ENCODE data around the gene TMEM108. TPM values are rescaled to one million over a fixed set of nuclear protein-coding genes. Genes with fewer than 3 reads are reported as not detected.

TMEM108 gene
- total and polyA plus RNA-seq, 10 of the 15 experiments (the other 5 are each of a cell fraction or from before 2014, with no cell fraction given): 0.02 to 0.58 (median 0.12) TPM; not detected in 5

GRCh38 chr3:133016838-133017309, 21.3 kb upstream of the TMEM108 start:
- no peak for FAIRE-seq
- ChIA-PET SMC1A (ENCODE audit: uncharacterized antibody, unreplicated experiment) (no interaction called here), RAD21 (ENCODE audit: unreplicated experiment) (no interaction called here), CTCF (no interaction called here), POLR2A (no interaction called here)
- no peaks in the 10 kb centered on the region for H3K9me3 ChIP-seq (replicated peaks; ENCODE audit: control insufficient read depth, insufficient read depth, low read length)
- H3K36me3 ChIP-seq (ENCODE audit: control insufficient read depth in 2 of 2, insufficient read depth in 2 of 2, low read length in 1 of 2): no peaks in the 10 kb centered on the region
- no peak overlapping the region for H3K4me3 ChIP-seq
- ATAC-seq: no peak
- TF ChIP-seq CEBPB (IDR thresholded peaks at IDR 0.05; ENCODE audit: borderline replicate concordance in 1 of 2, low read depth in 2 of 2, low read length in 2 of 2): no peak
- TF ChIP-seq MEF2B (IDR thresholded peaks at IDR 0.05; ENCODE audit: partially characterized antibody, poor library complexity, severe bottlenecking): no peak
- TF ChIP-seq, protein P1, sequence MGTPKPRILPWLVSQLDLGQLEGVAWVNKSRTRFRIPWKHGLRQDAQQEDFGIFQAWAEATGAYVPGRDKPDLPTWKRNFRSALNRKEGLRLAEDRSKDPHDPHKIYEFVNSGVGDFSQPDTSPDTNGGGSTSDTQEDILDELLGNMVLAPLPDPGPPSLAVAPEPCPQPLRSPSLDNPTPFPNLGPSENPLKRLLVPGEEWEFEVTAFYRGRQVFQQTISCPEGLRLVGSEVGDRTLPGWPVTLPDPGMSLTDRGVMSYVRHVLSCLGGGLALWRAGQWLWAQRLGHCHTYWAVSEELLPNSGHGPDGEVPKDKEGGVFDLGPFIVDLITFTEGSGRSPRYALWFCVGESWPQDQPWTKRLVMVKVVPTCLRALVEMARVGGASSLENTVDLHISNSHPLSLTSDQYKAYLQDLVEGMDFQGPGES (IDR thresholded peaks at IDR 0.05): no peak
- no peak for TF ChIP-seq IKZF2 (IDR thresholded peaks at IDR 0.05)
- no peak for TF ChIP-seq ZNF217 (IDR thresholded peaks at IDR 0.05)
- no peak for TF ChIP-seq SREBF2 (IDR thresholded peaks at IDR 0.05; ENCODE audit: low read length)
- no peak for TF ChIP-seq CUX1 (IDR thresholded peaks at IDR 0.05; ENCODE audit: insufficient replicate concordance, low read depth, low read length)
- TF ChIP-seq STAT3 (IDR thresholded peaks at IDR 0.05; ENCODE audit: low read depth, low read length): no peak
- no peak overlapping the region for H3K27ac ChIP-seq (ENCODE audit: control insufficient read depth, insufficient read depth)
- intact Hi-C loops (cut with micrococcal nuclease; ENCODE audit: unreplicated experiment) (no loop called here), in situ Hi-C loops (cut with MboI) (no loop called here)
- DNase-seq (ENCODE audit: low read depth, low spot score): no peak
- no TSS peak for BruUV-seq (replicated peaks)
- WGBS (ENCODE audit: insufficient coverage, insufficient replicate concordance, low lambda C conversion rate, missing lambda C conversion rate): 0% methylated on average over 1 of the region's 1 CpG
- no peak overlapping the region for H3K9ac ChIP-seq (ENCODE audit: control insufficient read depth, insufficient read depth, low read length)
- no peak overlapping the region for H2AFZ ChIP-seq (ENCODE audit: control insufficient read depth, low read depth, low read length)
- H3K27me3 ChIP-seq (replicated peaks in 1 of 2; ENCODE audit: control insufficient read depth in 2 of 2, insufficient read depth in 2 of 2, low read length in 1 of 2): no peaks in the 10 kb centered on the region; a peak in 1 of 4 replicates
- H4K20me1 ChIP-seq (ENCODE audit: control insufficient read depth, insufficient read depth): no peaks in the 10 kb centered on the region
- no peaks in the 10 kb centered on the region for H3K79me2 ChIP-seq (ENCODE audit: control insufficient read depth, insufficient read depth, low read length)
- H3K4me1 ChIP-seq (ENCODE audit: control insufficient read depth, insufficient read depth, low read length): no peaks in the 10 kb centered on the region
- no peak overlapping the region for H3K4me2 ChIP-seq (ENCODE audit: control insufficient read depth, insufficient read depth)

All from GM12878 (cell line).